Endothelial cell (in vitro differentiated cells): Measurements from ENCODE around the gene LRRC40. TPM values are rescaled to one million over a fixed set of nuclear protein-coding genes. Genes with fewer than 3 reads are reported as not detected.

Source experiments
- DNase-seq: peaks from one replicate; pipeline ENCODE4 v3.0.0; 2021; ENCODE audit warnings: low spot score
- H3K27ac Mint-ChIP-seq: one replicate; pipeline ENCODE4 v1.8.0; 2021; ENCODE audit warnings: mixed read lengths, inconsistent platforms; ENCODE audit not compliant: unreplicated experiment
- H3K27me3 Mint-ChIP-seq: one replicate; pipeline ENCODE4 v1.8.0; 2021; ENCODE audit warnings: mild to moderate bottlenecking, moderate library complexity, mixed read lengths, inconsistent platforms; ENCODE audit not compliant: unreplicated experiment
- H3K36me3 Mint-ChIP-seq: one replicate; pipeline ENCODE4 v1.8.0; 2021; ENCODE audit warnings: mild to moderate bottlenecking, low read depth, mixed read lengths, inconsistent platforms; ENCODE audit not compliant: unreplicated experiment
- H3K4me1 Mint-ChIP-seq: one replicate; pipeline ENCODE4 v1.8.0; 2021; ENCODE audit warnings: mild to moderate bottlenecking, mixed read lengths, inconsistent platforms; ENCODE audit not compliant: unreplicated experiment
- H3K4me3 Mint-ChIP-seq: one replicate; pipeline ENCODE4 v1.8.0; 2021; ENCODE audit warnings: mild to moderate bottlenecking, mixed read lengths, inconsistent platforms; ENCODE audit not compliant: unreplicated experiment
- H3K9me3 Mint-ChIP-seq: one replicate; pipeline ENCODE4 v1.8.0; 2021; ENCODE audit warnings: mixed read lengths, inconsistent platforms; ENCODE audit not compliant: unreplicated experiment
- total RNA-seq: library from RNA; stranded (reverse); fragmentation: NEBNext Ultra II Directional; extraction: Animal tissue kit (Norgen Biotek cat#: 25700); gene quantifications from one replicate; pipeline ENCODE4 v1.2.1, GENCODE V29; 2021; ENCODE audit not compliant: unreplicated experiment
- TF ChIP-seq, protein P1 (sequence below): fragments of 200-600 bp; sonication (generic); IDR thresholded peaks from one replicate; pipeline ENCODE4 v1.5.0; 2021; ENCODE audit warnings: antibody characterized with exemption; ENCODE audit not compliant: unreplicated experiment

Gene LRRC40
- total RNA-seq, 1 donor from 2014 or later = 27.2 TPM

DNA sequence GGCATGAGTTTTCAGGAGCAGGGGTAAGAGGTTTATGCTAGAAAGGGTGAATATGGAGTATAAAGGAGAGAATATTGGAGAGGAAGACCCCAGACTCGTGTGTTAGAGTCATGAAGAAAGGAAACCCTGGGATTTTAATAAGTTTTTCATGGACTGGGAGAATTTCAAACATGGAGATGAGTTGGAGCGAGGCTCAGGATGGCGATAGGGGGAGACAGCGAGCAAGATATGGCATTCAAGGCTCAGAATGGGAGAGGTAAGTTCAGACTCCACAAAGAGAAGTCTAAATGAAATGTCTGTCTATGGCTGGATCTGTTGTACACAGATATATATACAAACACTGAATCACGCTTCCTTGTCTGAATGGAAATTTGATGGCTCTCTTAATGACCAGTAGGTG is 92.5 kb downstream of the LRRC40 start:
- TF ChIP-seq, protein P1, sequence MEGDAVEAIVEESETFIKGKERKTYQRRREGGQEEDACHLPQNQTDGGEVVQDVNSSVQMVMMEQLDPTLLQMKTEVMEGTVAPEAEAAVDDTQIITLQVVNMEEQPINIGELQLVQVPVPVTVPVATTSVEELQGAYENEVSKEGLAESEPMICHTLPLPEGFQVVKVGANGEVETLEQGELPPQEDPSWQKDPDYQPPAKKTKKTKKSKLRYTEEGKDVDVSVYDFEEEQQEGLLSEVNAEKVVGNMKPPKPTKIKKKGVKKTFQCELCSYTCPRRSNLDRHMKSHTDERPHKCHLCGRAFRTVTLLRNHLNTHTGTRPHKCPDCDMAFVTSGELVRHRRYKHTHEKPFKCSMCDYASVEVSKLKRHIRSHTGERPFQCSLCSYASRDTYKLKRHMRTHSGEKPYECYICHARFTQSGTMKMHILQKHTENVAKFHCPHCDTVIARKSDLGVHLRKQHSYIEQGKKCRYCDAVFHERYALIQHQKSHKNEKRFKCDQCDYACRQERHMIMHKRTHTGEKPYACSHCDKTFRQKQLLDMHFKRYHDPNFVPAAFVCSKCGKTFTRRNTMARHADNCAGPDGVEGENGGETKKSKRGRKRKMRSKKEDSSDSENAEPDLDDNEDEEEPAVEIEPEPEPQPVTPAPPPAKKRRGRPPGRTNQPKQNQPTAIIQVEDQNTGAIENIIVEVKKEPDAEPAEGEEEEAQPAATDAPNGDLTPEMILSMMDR = no peak
- H3K9me3 Mint-ChIP-seq = no peaks in the 10 kb centered on the region
- no peaks in the 10 kb centered on the region for H3K4me1 Mint-ChIP-seq
- DNase-seq = no peak
- no peak overlapping the region for H3K4me3 Mint-ChIP-seq
- H3K27ac Mint-ChIP-seq = no peak overlapping the region
- H3K36me3 Mint-ChIP-seq = no peaks in the 10 kb centered on the region
- H3K27me3 Mint-ChIP-seq = peaks cover 3% of the 10 kb centered on the region

DNA sequence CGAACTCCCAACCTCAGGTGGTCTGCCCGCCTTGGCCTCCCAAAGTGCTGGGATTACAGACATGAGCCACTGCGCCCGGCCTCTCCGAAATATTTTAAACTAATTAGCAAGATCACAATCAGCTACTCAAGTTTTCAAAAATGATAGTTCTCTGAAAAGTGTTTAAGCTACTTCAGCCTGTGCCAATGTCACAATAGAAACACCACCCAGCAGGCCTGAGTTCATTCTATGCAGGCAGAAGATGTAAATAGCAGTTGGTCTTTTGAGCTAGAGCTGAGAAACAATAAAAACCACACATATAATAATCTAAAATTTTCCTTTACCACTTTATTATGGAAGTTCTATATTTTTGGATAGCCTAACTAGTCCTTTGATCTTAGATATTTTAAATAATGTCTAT is 96.1 kb downstream of the LRRC40 start:
- Mint-ChIP-seq H3K27me3 (peaks cover 3% of the 10 kb centered on the region), H3K9me3 (no peaks in the 10 kb centered on the region), H3K4me1 (no peaks in the 10 kb centered on the region), H3K27ac (no peak overlapping the region), H3K36me3 (no peaks in the 10 kb centered on the region), H3K4me3 (no peak overlapping the region)
- no peak for DNase-seq
- TF ChIP-seq, protein P1 = no peak

DNA sequence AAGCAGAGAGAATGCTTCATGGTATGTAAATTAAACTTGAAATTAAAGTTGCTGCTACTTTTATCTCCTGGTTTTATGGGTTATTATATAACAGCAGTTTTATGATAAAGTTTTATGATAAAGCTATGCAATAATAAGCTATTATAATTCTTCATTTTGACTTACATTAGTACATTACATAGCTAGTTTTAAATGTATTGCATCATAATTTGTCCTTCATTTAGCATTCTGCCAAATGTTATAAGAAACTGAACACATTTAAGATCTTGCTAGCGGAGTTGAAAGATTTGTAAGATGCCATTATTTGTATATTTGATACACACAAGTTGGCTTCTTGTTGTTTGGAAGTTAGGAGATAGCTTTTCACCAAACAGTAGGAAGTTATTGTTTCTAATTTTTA is 101.6 kb downstream of the LRRC40 start:
- no peaks in the 10 kb centered on the region for H3K27me3 Mint-ChIP-seq
- H3K4me1 Mint-ChIP-seq = no peaks in the 10 kb centered on the region
- H3K27ac Mint-ChIP-seq = no peak overlapping the region
- TF ChIP-seq, protein P1 = no peak
- H3K4me3 Mint-ChIP-seq = no peak overlapping the region
- H3K36me3 Mint-ChIP-seq = no peaks in the 10 kb centered on the region
- DNase-seq = no peak
- H3K9me3 Mint-ChIP-seq = no peaks in the 10 kb centered on the region

DNA sequence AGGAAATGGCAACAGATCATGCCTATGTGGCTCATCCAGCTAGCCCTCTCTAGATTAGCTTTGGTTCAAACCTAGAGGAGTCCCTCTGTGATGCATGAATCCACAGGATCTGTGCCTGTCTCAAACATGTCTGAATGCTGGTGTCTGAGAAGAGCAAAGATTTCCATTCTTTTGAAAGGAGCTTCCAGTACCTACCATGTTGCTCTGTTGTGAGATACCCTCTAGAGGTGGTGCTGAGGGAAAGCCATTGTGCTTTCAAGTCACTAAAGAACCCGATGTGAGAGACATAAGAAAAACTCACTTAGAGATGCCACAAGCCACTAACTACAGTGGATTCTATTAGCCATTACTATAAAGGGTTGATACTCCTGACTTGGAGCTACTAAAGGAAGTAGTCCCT is 103.6 kb downstream of the LRRC40 start:
- H3K27ac Mint-ChIP-seq = no peak overlapping the region
- H3K27me3 Mint-ChIP-seq = no peaks in the 10 kb centered on the region
- no peak overlapping the region for H3K4me3 Mint-ChIP-seq
- no peaks in the 10 kb centered on the region for H3K4me1 Mint-ChIP-seq
- TF ChIP-seq, protein P1 = no peak
- H3K9me3 Mint-ChIP-seq = no peaks in the 10 kb centered on the region
- no peak for DNase-seq
- no peaks in the 10 kb centered on the region for H3K36me3 Mint-ChIP-seq

DNA sequence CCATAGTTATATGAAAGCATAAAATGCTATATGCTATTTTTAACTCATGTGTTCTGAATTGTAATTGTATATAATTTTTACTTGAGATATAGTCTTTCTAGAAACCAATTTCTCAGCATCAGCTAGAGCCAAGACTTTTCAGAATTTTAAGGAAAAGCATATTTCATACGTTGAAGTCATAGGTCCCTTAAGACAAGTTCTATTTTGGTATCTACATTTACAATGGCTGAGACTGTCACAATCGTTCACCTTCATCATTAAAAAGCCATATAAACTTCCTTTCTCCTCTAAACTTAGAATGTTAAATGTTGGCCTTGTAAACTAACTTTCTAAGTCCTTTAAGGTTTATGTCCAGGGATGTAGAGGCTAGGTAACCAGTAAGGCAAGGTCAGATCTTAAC is 104.1 kb downstream of the LRRC40 start:
- no peak for DNase-seq
- Mint-ChIP-seq H3K27me3 (no peaks in the 10 kb centered on the region), H3K4me1 (no peaks in the 10 kb centered on the region), H3K27ac (no peak overlapping the region), H3K4me3 (no peak overlapping the region), H3K9me3 (no peaks in the 10 kb centered on the region), H3K36me3 (no peaks in the 10 kb centered on the region)
- TF ChIP-seq, protein P1 = no peak

Other genes starting within 250 kb of the LRRC40 start
- 270 TPM for gene SRSF11, start 15.8 kb upstream of the LRRC40 start, total RNA-seq
- gene ANKRD13C, start 149.1 kb upstream of the LRRC40 start, total RNA-seq = 20.9 TPM
- 20.2 TPM for gene CTH, start 205.7 kb upstream of the LRRC40 start, total RNA-seq